Measurements from ENCODE around the gene VSTM2B. TPM values are rescaled to one million over a fixed set of nuclear protein-coding genes. Genes with fewer than 3 reads are reported as not detected.

VSTM2B gene
- total and polyA plus RNA-seq, 2 of the 4 experiments (the other 2 are of a cell fraction) = not detected

GRCh38 chr19:29568036-29569025 is 42.5 kb downstream of the VSTM2B start:
- CTCF ChIA-PET = no interaction called here

More at GRCh38 chr19:29568036-29569025, 42.5 kb downstream of the VSTM2B start:
- H3K27ac ChIP-seq (ENCODE audit: insufficient read depth, low read length) = no peak overlapping the region
- H2BK20ac ChIP-seq (ENCODE audit: low read depth, low read length) = no peak overlapping the region
- H4K5ac ChIP-seq (ENCODE audit: low read depth, low read length) = no peak overlapping the region
- DNase-seq (no peak), ATAC-seq (ENCODE audit: low read depth) (no peak)
- H3K56ac ChIP-seq (ENCODE audit: extremely low read depth, insufficient read depth, low read length) = no peak overlapping the region
- H2BK5ac ChIP-seq (ENCODE audit: low read depth, low read length, poor library complexity, severe bottlenecking) = no peak overlapping the region
- H3K4me2 ChIP-seq (ENCODE audit: low read depth, low read length) = no peak overlapping the region
- H3K23ac ChIP-seq (ENCODE audit: low read depth, low read length) = no peak overlapping the region
- H4K8ac ChIP-seq (ENCODE audit: low read depth in 2 of 2, low read length in 2 of 2) = no peak overlapping the region
- H2AK9ac ChIP-seq (replicated peaks; ENCODE audit: low read depth, low read length, poor library complexity) = no peak overlapping the region
- H3K79me1 ChIP-seq (ENCODE audit: low read depth in 1 of 2, low read length in 2 of 2) = no peaks in the 10 kb centered on the region
- no peak overlapping the region for H2AFZ ChIP-seq (replicated peaks; ENCODE audit: low read length, poor library complexity)
- H3K4me1 ChIP-seq (ENCODE audit: control insufficient read depth, insufficient read depth, low read length) = no peaks in the 10 kb centered on the region
- no peaks in the 10 kb centered on the region for H4K20me1 ChIP-seq (ENCODE audit: insufficient read depth, low read length)
- in situ Hi-C loops (cut with MboI; ENCODE audit: low sequenced_read_pairs) (no loop called here), intact Hi-C loops (cut with micrococcal nuclease) (no loop called here), dilution Hi-C loops (cut with HindIII; ENCODE audit: low sequenced_read_pairs, unreplicated experiment) (no loop called here)
- H2BK120ac ChIP-seq (ENCODE audit: low read depth, low read length) = no peak overlapping the region
- no peak overlapping the region for H2BK15ac ChIP-seq (ENCODE audit: low read depth, low read length)
- no peak overlapping the region for H2AK5ac ChIP-seq (ENCODE audit: low read depth, low read length)
- no TSS peak for BruUV-seq (replicated peaks)
- TF ChIP-seq USF2 (IDR thresholded peaks at IDR 0.05; ENCODE audit: low read depth, low read length) = no peak
- no peak for TF ChIP-seq MAFK (IDR thresholded peaks at IDR 0.05; ENCODE audit: low read depth, low read length)
- 53% methylated on average over 7 of the region's 22 CpGs; no CpG with 5 or more reads in 1 of the 2 experiments for WGBS, 2 experiments (ENCODE audit: extremely low coverage in 2 of 2, insufficient read length in 1 of 2)
- H3K14ac ChIP-seq (replicated peaks; ENCODE audit: low read depth, low read length) = no peak overlapping the region
- H3K4ac ChIP-seq (ENCODE audit: low read depth, low read length) = no peak overlapping the region
- POLR2A ChIA-PET (ENCODE audit: unreplicated experiment) = no interaction called here
- no peaks in the 10 kb centered on the region for H3K9me1 ChIP-seq (ENCODE audit: insufficient read depth, low read length)
- no peaks in the 10 kb centered on the region for H3K27me3 ChIP-seq (ENCODE audit: control insufficient read depth, insufficient read depth, low read length)
- H3K9ac ChIP-seq (ENCODE audit: low read depth, low read length) = no peak overlapping the region
- H3K36me3 ChIP-seq (ENCODE audit: control insufficient read depth, insufficient read depth, low read length) = no peaks in the 10 kb centered on the region
- H3K18ac ChIP-seq (ENCODE audit: low read depth, low read length) = no peak overlapping the region
- H3K9me3 ChIP-seq (ENCODE audit: control insufficient read depth, insufficient read depth, low read length) = no peaks in the 10 kb centered on the region
- no peak overlapping the region for H3K4me3 ChIP-seq (ENCODE audit: insufficient read depth, low read depth, low read length)
- H4K91ac ChIP-seq (ENCODE audit: insufficient read depth, low read depth, low read length) = no peak overlapping the region

All from IMR-90 (cell line).